Natural killer cell (primary cell): ENCODE results near the gene LCN15. TPM values are rescaled to one million over a fixed set of nuclear protein-coding genes. Genes with fewer than 3 reads are reported as not detected.
A peak's percentile ranks its signal among the peaks of the same experiment; 100 is the strongest.

ENCODE experiments used
- ATAC-seq, 3 donors: fragments of 150-1000 bp in 2 of 3; fragments of 200-7000 bp in 1 of 3; cut with Tn5 transposase; 1 replicate in 1 of 3; 2 replicates in 2 of 3; pipeline ENCODE4 v1.10.0; 2021; ENCODE audit warnings: mild to moderate bottlenecking in 2 of 3, moderate library complexity in 2 of 3
- DNase-seq, 2 donors: peaks; one replicate each; pipeline versions ENCODE4 v3.0.0 to v3.0.0-alpha.2; 2013 to 2021; ENCODE audit warnings: mixed read lengths in 1 of 2
- H3K27ac ChIP-seq: one replicate; pipeline ENCODE4 v1.5.1; 2013; ENCODE audit warnings: mild to moderate bottlenecking, low read length
- H3K27me3 ChIP-seq: one replicate; pipeline ENCODE4 v1.6.1; 2013; ENCODE audit warnings: low read length; ENCODE audit not compliant: control insufficient read depth, insufficient read depth
- H3K36me3 ChIP-seq: one replicate; pipeline ENCODE4 v1.6.1; 2013; ENCODE audit warnings: low read length; ENCODE audit not compliant: control insufficient read depth, insufficient read depth
- H3K4me1 ChIP-seq: one replicate; pipeline ENCODE4 v1.6.1; 2013; ENCODE audit warnings: low read length; ENCODE audit not compliant: control insufficient read depth, insufficient read depth
- H3K4me3 ChIP-seq: one replicate; pipeline ENCODE4 v1.5.1; 2013; ENCODE audit warnings: low read length
- H3K9me3 ChIP-seq: one replicate; pipeline ENCODE4 v1.6.1; 2013; ENCODE audit warnings: low read length; ENCODE audit not compliant: control insufficient read depth, insufficient read depth
- H3K27ac Mint-ChIP-seq, 2 donors: one replicate each; pipeline ENCODE4 v1.8.0; 2022; ENCODE audit warnings: mild to moderate bottlenecking in 2 of 2, mixed read lengths in 2 of 2, moderate library complexity in 1 of 2
- H3K27me3 Mint-ChIP-seq, 2 donors: one replicate each; pipeline ENCODE4 v1.8.0; 2022; ENCODE audit warnings: low read depth in 2 of 2, mixed read lengths in 2 of 2
- H3K36me3 Mint-ChIP-seq: one replicate; pipeline ENCODE4 v1.8.0; 2022; ENCODE audit warnings: mixed read lengths
- H3K4me1 Mint-ChIP-seq, 2 donors: one replicate each; pipeline ENCODE4 v1.8.0; 2022; ENCODE audit warnings: mixed read lengths in 2 of 2
- H3K4me3 Mint-ChIP-seq: one replicate; pipeline ENCODE4 v1.8.0; 2022; ENCODE audit warnings: mild to moderate bottlenecking, moderate library complexity, mixed read lengths
- H3K9me3 Mint-ChIP-seq, 2 donors: one replicate each; pipeline ENCODE4 v1.8.0; 2022; ENCODE audit warnings: mixed read lengths in 2 of 2
- WGBS: methylation state at CpG from one replicate; pipeline ENCODE4 v1.1.7; 2013; ENCODE audit warnings: missing lambda C conversion rate; ENCODE audit not compliant: insufficient coverage; 5-methylcytosine and 5-hydroxymethylcytosine counted together
- intact Hi-C: fragments of 100-400 bp; cut with micrococcal nuclease; formaldehyde crosslinking; loops from one replicate; pipeline ENCODE4 v1.14.2; 2022
- total RNA-seq, 4 donors: library from RNA; stranded (reverse); fragments of 120-200 nt in 1 of 4; gene quantifications; one replicate each; pipeline versions ENCODE4 v1.2.3 to v1.2.4, GENCODE V29; 2013 to 2022
- TF ChIP-seq, protein P1 (sequence below): fragments of 200-600 bp; IDR thresholded peaks from one replicate; pipeline ENCODE4 v1.8.0; 2022; ENCODE audit warnings: antibody characterized with exemption

Gene LCN15, protein sequence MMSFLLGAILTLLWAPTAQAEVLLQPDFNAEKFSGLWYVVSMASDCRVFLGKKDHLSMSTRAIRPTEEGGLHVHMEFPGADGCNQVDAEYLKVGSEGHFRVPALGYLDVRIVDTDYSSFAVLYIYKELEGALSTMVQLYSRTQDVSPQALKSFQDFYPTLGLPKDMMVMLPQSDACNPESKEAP
- not detected for total RNA-seq
- total RNA-seq (2013): not detected

DNA sequence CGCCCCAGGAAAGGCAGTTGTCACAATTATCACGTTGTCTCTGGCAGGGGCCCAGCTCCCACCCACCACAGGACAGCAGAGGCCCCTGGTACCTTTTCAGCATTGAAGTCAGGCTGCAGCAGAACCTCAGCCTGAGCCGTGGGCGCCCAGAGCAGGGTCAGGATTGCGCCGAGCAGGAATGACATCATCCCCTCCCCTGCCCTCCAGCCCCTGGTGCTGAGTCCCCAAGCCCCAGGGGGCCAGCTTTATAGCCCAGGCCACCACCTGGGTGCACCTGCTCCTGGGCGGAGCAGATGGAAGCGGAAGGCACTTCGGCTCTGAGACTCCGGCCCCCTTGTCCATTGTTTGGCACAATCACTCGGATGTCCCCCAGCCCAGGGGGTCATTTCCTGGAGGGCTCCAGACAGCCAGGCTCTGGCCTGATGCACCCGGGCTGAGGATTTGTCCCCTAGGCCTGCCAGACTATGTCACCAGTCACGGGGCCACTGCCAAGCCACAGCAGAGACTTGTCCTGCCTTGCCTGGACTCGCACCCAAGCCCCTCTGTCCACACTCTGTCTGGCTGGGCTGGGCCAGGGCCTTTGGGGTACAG is at the start of gene LCN15:
Gene LCN15, minus strand, starts transcription at position 218 of the 591 bp plus-strand sequence. Its CDS starts 30 bp downstream, at position 188.
- H3K4me3 Mint-ChIP-seq: no peak within 1 kb of the TSS
- WGBS: 89% methylated on average over 14 of the region's 14 CpGs
- Histone ChIP-seq H3K4me1 (peaks cover 17% of the 10 kb centered on the region), H3K9me3 (no peaks in the 10 kb centered on the region), H3K27ac (no peak within 1 kb of the TSS), H3K27me3 (no peaks in the 10 kb centered on the region), H3K36me3 (no peaks in the 10 kb centered on the region), H3K4me3 (no peak within 1 kb of the TSS)
- H3K4me1 Mint-ChIP-seq: no peaks in the 10 kb centered on the region
- TF ChIP-seq, protein P1, sequence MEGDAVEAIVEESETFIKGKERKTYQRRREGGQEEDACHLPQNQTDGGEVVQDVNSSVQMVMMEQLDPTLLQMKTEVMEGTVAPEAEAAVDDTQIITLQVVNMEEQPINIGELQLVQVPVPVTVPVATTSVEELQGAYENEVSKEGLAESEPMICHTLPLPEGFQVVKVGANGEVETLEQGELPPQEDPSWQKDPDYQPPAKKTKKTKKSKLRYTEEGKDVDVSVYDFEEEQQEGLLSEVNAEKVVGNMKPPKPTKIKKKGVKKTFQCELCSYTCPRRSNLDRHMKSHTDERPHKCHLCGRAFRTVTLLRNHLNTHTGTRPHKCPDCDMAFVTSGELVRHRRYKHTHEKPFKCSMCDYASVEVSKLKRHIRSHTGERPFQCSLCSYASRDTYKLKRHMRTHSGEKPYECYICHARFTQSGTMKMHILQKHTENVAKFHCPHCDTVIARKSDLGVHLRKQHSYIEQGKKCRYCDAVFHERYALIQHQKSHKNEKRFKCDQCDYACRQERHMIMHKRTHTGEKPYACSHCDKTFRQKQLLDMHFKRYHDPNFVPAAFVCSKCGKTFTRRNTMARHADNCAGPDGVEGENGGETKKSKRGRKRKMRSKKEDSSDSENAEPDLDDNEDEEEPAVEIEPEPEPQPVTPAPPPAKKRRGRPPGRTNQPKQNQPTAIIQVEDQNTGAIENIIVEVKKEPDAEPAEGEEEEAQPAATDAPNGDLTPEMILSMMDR: no peak
- no peak for DNase-seq
- H3K9me3 Mint-ChIP-seq: no peaks in the 10 kb centered on the region
- no peak for ATAC-seq
- no peaks in the 10 kb centered on the region for H3K36me3 Mint-ChIP-seq
- no peak within 1 kb of the TSS for H3K27ac Mint-ChIP-seq
- intact Hi-C loops: no loop called here
- H3K27me3 Mint-ChIP-seq: peaks cover 8 to 10% of the 10 kb centered on the region in 2 donors

DNA sequence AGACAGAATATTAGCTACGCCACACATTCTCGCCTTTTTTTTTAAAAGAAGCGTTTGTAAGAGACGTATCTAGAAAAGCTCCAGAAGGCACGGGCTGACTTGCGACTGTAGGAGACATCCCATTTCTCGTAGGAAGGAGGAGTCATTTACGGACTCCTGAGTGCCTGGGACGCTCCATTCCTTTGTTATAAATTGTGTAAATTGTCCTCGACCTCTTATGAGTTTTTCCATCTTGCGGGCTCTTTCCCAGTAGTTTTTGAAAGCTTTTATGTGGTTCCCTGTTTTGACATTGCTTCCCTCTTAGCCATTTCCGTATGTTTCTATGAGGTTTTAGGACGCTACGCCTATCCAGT is 44.5 kb upstream of the LCN15 start:
- no peaks in the 10 kb centered on the region for H3K36me3 Mint-ChIP-seq
- peak overlapping the region; percentile 91 for H3K4me3 Mint-ChIP-seq
- WGBS: 8% methylated on average over 14 of the region's 14 CpGs
- no peaks in the 10 kb centered on the region for H3K27me3 Mint-ChIP-seq
- Histone ChIP-seq H3K4me1 (peaks cover 36% of the 10 kb centered on the region), H3K4me3 (peak overlapping the region; percentile 12), H3K9me3 (no peaks in the 10 kb centered on the region), H3K27ac (no peak overlapping the region), H3K27me3 (no peaks in the 10 kb centered on the region), H3K36me3 (peaks cover 11% of the 10 kb centered on the region)
- intact Hi-C loops: loop anchor here (5.0 kb wide), 1 partner anchor 34 kb away; the partner anchor contains the start of gene AJM1
- DNase-seq (peak in 1 of 2 donors; percentile 28), ATAC-seq (no peak)
- H3K27ac Mint-ChIP-seq: peak overlapping the region; percentile 73 to 84
- TF ChIP-seq, protein P1: no peak
- H3K9me3 Mint-ChIP-seq: no peaks in the 10 kb centered on the region
- peaks cover 36 to 41% of the 10 kb centered on the region in 2 donors for H3K4me1 Mint-ChIP-seq

DNA sequence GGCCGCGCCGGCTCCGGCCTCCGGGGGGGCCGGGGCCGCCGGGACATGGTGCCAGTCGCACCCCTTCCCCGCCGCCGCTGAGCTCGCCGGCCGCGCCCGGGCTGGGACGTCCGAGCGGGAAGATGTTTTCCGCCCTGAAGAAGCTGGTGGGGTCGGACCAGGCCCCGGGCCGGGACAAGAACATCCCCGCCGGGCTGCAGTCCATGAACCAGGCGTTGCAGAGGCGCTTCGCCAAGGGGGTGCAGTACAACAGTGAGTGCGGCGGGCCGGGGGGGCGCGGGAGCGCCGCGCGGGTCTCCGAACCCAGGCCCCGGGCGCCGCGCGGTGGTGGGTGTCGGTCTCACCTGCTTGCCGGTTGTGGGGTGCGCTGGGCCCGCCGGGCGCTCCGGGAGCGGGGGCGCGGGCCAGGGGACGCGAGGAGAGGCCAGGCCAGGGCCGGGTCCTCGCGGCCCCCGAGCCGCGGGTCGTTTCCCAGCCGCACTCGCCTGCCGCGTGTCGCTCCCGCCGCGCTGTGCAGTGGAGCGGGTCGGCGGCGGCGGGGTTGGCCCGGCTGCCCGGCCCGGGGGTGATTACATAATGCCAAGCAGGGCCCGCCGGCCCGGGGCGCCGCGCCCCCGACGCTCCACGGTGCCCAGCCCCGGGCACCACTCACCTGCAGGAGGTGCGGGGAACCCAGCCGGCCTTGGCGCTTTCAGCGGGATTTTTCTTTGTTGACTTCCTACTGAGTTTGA is 43.9 kb upstream of the LCN15 start:
- intact Hi-C loops: loop anchor here (5.0 kb wide), 1 partner anchor 34 kb away; the partner anchor contains the start of gene AJM1
- H3K4me3 ChIP-seq: peak overlapping the region; percentile 73
- TF ChIP-seq, protein P1: no peak
- WGBS: under 1% methylated on average over 93 of the region's 93 CpGs
- Mint-ChIP-seq H3K27ac (peak overlapping the region; percentile 84 to 92), H3K4me1 (peaks cover 31 to 42% of the 10 kb centered on the region in 2 donors), H3K27me3 (no peaks in the 10 kb centered on the region), H3K36me3 (no peaks in the 10 kb centered on the region), H3K9me3 (no peaks in the 10 kb centered on the region), H3K4me3 (peak overlapping the region; percentile 91)
- H3K27me3 ChIP-seq: no peaks in the 10 kb centered on the region
- peak; percentile 22 to 52 (median 30) for ATAC-seq
- DNase-seq: peak; percentile 36 to 67
- H3K36me3 ChIP-seq: peaks cover 11% of the 10 kb centered on the region
- H3K9me3 ChIP-seq: no peaks in the 10 kb centered on the region
- H3K4me1 ChIP-seq: peaks cover 36% of the 10 kb centered on the region
- H3K27ac ChIP-seq: no peak overlapping the region
